Lower lobe of right lung (tissue), 2 donors: Measurements from ENCODE around the gene WDHD1. TPM values are rescaled to one million over a fixed set of nuclear protein-coding genes. Genes with fewer than 3 reads are reported as not detected.
"Not testable (repeated sequence)": the region's sequence is repeated elsewhere in the genome, so short reads cannot be mapped to it uniquely, and the experiment has no call there.

Experiments
- ATAC-seq, 2 donors: fragments of 200-7000 bp; cut with Tn5 transposase; one replicate each; pipeline ENCODE4 v1.9.1; 2020 to 2022; ENCODE audit warnings: mild to moderate bottlenecking in 2 of 2, moderate library complexity in 2 of 2
- DNase-seq: peaks from one replicate; pipeline ENCODE4 v3.0.0-alpha.2; 2020
- H3K27ac ChIP-seq: fragments of 200-600 bp; one replicate; pipeline ENCODE4 v1.8.0; 2022
- H3K27me3 ChIP-seq: fragments of 200-600 bp; one replicate; pipeline ENCODE4 v1.8.0; 2022; ENCODE audit warnings: low read depth
- H3K36me3 ChIP-seq: fragments of 200-600 bp; one replicate; pipeline ENCODE4 v1.8.0; 2022; ENCODE audit warnings: mild to moderate bottlenecking
- H3K4me1 ChIP-seq: fragments of 200-600 bp; one replicate; pipeline ENCODE4 v1.8.0; 2022
- H3K4me3 ChIP-seq: fragments of 200-600 bp; one replicate; pipeline ENCODE4 v1.8.0; 2022; ENCODE audit warnings: mild to moderate bottlenecking
- H3K9me3 ChIP-seq: fragments of 200-600 bp; one replicate; pipeline ENCODE4 v1.8.0; 2022
- intact Hi-C: fragments of 100-400 bp; cut with DNase I; formaldehyde crosslinking; loops from one replicate; pipeline ENCODE4 v1.11.0; 2022
- total RNA-seq: library from RNA; stranded (reverse); fragmentation: NEBNext Ultra II Directional; extraction: Animal tissue kit (Norgen Biotek cat#: 25700); gene quantifications from one replicate; pipeline ENCODE4 v1.2.1, GENCODE V29; 2021
- TF ChIP-seq, protein P1 (sequence below): fragments of 200-600 bp; IDR thresholded peaks from one replicate; pipeline ENCODE4 v1.8.0; 2022; ENCODE audit warnings: antibody characterized with exemption, mild to moderate bottlenecking
- donor health status: DM: no; HTN: yes; CAD: no; lungs with severe emphysema.

The WDHD1 gene
- total RNA-seq, 1 donor from 2014 or later, result 3.5 TPM

- Histone ChIP-seq H3K4me3 (no peak overlapping the region), H3K4me1 (no peaks in the 10 kb centered on the region), H3K27me3 (no peaks in the 10 kb centered on the region), H3K36me3 (no peaks in the 10 kb centered on the region), H3K9me3 (no peaks in the 10 kb centered on the region), H3K27ac (no peak overlapping the region)
- DNase-seq (no peak), ATAC-seq (no peak)
- TF ChIP-seq, protein P1, sequence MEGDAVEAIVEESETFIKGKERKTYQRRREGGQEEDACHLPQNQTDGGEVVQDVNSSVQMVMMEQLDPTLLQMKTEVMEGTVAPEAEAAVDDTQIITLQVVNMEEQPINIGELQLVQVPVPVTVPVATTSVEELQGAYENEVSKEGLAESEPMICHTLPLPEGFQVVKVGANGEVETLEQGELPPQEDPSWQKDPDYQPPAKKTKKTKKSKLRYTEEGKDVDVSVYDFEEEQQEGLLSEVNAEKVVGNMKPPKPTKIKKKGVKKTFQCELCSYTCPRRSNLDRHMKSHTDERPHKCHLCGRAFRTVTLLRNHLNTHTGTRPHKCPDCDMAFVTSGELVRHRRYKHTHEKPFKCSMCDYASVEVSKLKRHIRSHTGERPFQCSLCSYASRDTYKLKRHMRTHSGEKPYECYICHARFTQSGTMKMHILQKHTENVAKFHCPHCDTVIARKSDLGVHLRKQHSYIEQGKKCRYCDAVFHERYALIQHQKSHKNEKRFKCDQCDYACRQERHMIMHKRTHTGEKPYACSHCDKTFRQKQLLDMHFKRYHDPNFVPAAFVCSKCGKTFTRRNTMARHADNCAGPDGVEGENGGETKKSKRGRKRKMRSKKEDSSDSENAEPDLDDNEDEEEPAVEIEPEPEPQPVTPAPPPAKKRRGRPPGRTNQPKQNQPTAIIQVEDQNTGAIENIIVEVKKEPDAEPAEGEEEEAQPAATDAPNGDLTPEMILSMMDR, result no peak
- intact Hi-C loops, result no loop called here
Measured at GRCh38 chr14:54916101-54916500, 110.8 kb downstream of the WDHD1 start.

DNA sequence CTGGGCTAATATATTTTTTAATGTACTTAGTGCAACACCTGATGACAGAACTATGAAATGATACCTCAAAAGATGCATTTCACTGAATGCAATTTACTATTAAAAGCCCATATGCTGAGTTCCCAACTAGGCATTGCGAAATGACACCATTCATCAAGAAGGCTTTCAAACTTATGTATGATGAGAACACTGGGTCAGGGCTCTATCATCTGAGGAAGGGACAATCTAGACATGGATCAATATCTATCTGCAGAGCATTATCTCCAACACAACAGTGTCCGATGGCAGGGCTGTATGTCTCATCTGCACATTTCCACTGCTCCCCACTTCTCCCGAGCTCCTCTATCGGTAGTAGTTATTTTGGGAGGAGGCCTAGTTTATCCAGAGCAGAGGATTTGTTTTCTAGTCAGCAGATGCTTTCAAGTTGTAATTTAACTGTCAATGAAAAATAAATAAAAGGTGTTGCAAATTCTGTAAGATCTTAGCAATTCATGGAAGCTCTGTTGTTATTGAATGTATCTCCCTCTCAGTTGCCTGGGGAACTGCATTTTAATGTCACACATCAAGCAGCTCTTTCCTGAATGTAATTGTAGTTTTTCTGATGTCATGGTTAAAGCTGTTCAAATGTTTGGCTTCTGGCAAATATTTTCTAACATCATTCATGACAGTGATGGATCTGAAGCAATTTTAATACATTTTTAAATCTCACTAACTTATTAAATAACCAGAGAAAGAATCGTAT lies 116.9 kb downstream of the WDHD1 start:
- no peak overlapping the region for H3K27ac ChIP-seq
- H3K36me3 ChIP-seq, result no peaks in the 10 kb centered on the region
- no peaks in the 10 kb centered on the region for H3K4me1 ChIP-seq
- TF ChIP-seq, protein P1, result no peak
- no peaks in the 10 kb centered on the region for H3K9me3 ChIP-seq
- ATAC-seq, result no peak
- no peaks in the 10 kb centered on the region for H3K27me3 ChIP-seq
- intact Hi-C loops, result no loop called here
- H3K4me3 ChIP-seq, result no peak overlapping the region
- no peak for DNase-seq

- H3K36me3 ChIP-seq, intact Hi-C loops, DNase-seq, ATAC-seq, H3K27ac ChIP-seq, H3K4me1 ChIP-seq, H3K4me3 ChIP-seq, H3K9me3 ChIP-seq, H3K27me3 ChIP-seq: not testable (repeated sequence)
Measured at GRCh38 chr14:54908973-54909372, 117.9 kb downstream of the WDHD1 start.

- H3K4me3 ChIP-seq, result no peak overlapping the region
- no peaks in the 10 kb centered on the region for H3K36me3 ChIP-seq
- TF ChIP-seq, protein P1, result no peak
- H3K27ac ChIP-seq, result no peak overlapping the region
- H3K4me1 ChIP-seq, result peaks cover 2% of the 10 kb centered on the region
- no peaks in the 10 kb centered on the region for H3K27me3 ChIP-seq
- H3K9me3 ChIP-seq, result no peaks in the 10 kb centered on the region
- no peak for ATAC-seq
- no peak for DNase-seq
- intact Hi-C loops, result no loop called here
Measured at GRCh38 chr14:54908190-54908589, 118.7 kb downstream of the WDHD1 start.

- no peak for ATAC-seq
- no peak for DNase-seq
- Histone ChIP-seq H3K4me3 (no peak overlapping the region), H3K9me3 (no peaks in the 10 kb centered on the region), H3K27ac (no peak overlapping the region), H3K4me1 (peaks cover 8% of the 10 kb centered on the region), H3K36me3 (no peaks in the 10 kb centered on the region), H3K27me3 (no peaks in the 10 kb centered on the region)
- intact Hi-C loops, result no loop called here
- TF ChIP-seq, protein P1, result no peak
Measured at GRCh38 chr14:54906075-54906474, 120.8 kb downstream of the WDHD1 start.

GRCh38 chr14:54902521-54903420 lies 124.1 kb downstream of the WDHD1 start, which contains the start of gene GCH1:
Gene GCH1, minus strand, starts transcription at chr14:54902826. Its CDS starts 163 bp downstream, at chr14:54902663.
- Histone ChIP-seq H3K4me1 (peaks cover 22% of the 10 kb centered on the region), H3K27me3 (no peaks in the 10 kb centered on the region), H3K4me3 (peak within 1 kb of the TSS; percentile 94), H3K27ac (peak within 1 kb of the TSS; percentile 90), H3K36me3 (no peaks in the 10 kb centered on the region), H3K9me3 (no peaks in the 10 kb centered on the region)
- DNase-seq (peak; percentile 83), ATAC-seq (peak; percentile 95 to 98)
- intact Hi-C loops, result no loop called here
- TF ChIP-seq, protein P1, result peak; percentile 47
